Measurements from ENCODE around the gene DNAAF9. TPM values are rescaled to one million over a fixed set of nuclear protein-coding genes. Genes with fewer than 3 reads are reported as not detected.

DNAAF9 gene
- total RNA-seq (2021; ENCODE audit: unreplicated experiment) = 4.6 TPM
- 2.8 and 3.4 TPM in 2 replicates for polyA plus RNA-seq (2012)
- Bru-seq, nascent RNA = percentile 67 among the genes with signal in this experiment
- percentile 58 among the genes with signal in this experiment for BruChase-seq, experiment 1, labeled RNA remaining after a 6-hour chase
- percentile 69 among the genes with signal in this experiment for BruChase-seq, experiment 2, labeled RNA remaining after a 2-hour chase
- long read RNA-seq, full-length matches to known transcripts = 1 of 12 reads
- long read RNA-seq, partial matches to known transcripts = 2 of 12 reads
- long read RNA-seq, other reads (novel, unspliced or antisense) = 9 of 12 reads

GRCh38 chr20:3407040-3407770 is at the start of gene DNAAF9:
Gene DNAAF9, minus strand, starts transcription at chr20:3407669. Its CDS starts 112 bp downstream, at chr20:3407557.
- no peak for TF ChIP-seq CEBPB (IDR thresholded peaks at IDR 0.05; ENCODE audit: low read depth)
- TF ChIP-seq POLR2A (IDR thresholded peaks at IDR 0.05; ENCODE audit: borderline replicate concordance, extremely low read depth, insufficient read depth, insufficient read length) = no peak
- no peak for TF ChIP-seq EZH2 (IDR thresholded peaks at IDR 0.05)
- no peak for TF ChIP-seq POLR2AphosphoS5 (IDR thresholded peaks at IDR 0.05; ENCODE audit: low read depth, low read length)
- no peak for TF ChIP-seq RAD21 (IDR thresholded peaks at IDR 0.05; ENCODE audit: low read depth)
- TF ChIP-seq EGR1 (IDR thresholded peaks at IDR 0.05; ENCODE audit: low read depth) = 0 out of 2 replicates have a peak, but pooled peaks have one; percentile 47
- TF ChIP-seq TCF7L2 (IDR thresholded peaks at IDR 0.05; ENCODE audit: borderline replicate concordance, extremely low read depth, insufficient read depth, insufficient read length) = no peak
- TF ChIP-seq ELF1 (IDR thresholded peaks at IDR 0.05; ENCODE audit: borderline replicate concordance, low read depth) = no peak
- TF ChIP-seq CBX3 (IDR thresholded peaks at IDR 0.05; ENCODE audit: low read depth) = no peak
- no peak for TF ChIP-seq REST (IDR thresholded peaks at IDR 0.05; ENCODE audit: low read depth)
- TF ChIP-seq ZBTB33 (IDR thresholded peaks at IDR 0.05; ENCODE audit: extremely low read depth, insufficient replicate concordance, low read length) = no peak
- TF ChIP-seq MAX (IDR thresholded peaks at IDR 0.05) = no peak
- no peak for TF ChIP-seq ATF3 (IDR thresholded peaks at IDR 0.05)
- TF ChIP-seq ZFX (IDR thresholded peaks at IDR 0.05) = no peak
- peak in 2 of 3 experiments; percentile 39 to 40; a peak in 3 of 6 replicates for TF ChIP-seq CTCF (IDR thresholded peaks at IDR 0.05 in 2 of 3, conservative IDR thresholded peaks at IDR 0.05 in 1 of 3; ENCODE audit: borderline replicate concordance in 1 of 3, insufficient read depth in 1 of 3, low read depth in 2 of 3, low read length in 2 of 3)
- no peak for TF ChIP-seq EZH2phosphoT487 (IDR thresholded peaks at IDR 0.05; ENCODE audit: borderline replicate concordance)
- Histone ChIP-seq H3K9me3 (ENCODE audit: control insufficient read depth in 1 of 2, insufficient read depth in 1 of 2, low read depth in 1 of 2, low read length in 2 of 2) (no peaks in the 10 kb centered on the region), H3K9ac (ENCODE audit: low read length) (peak within 1 kb of the TSS; percentile 71), H4K20me1 (ENCODE audit: insufficient read depth) (no peaks in the 10 kb centered on the region), H3K4me1 (ENCODE audit: control insufficient read depth in 1 of 2, insufficient read depth in 2 of 2, low read length in 2 of 2) (peaks cover 5 to 20% of the 10 kb centered on the region in 2 experiments; a peak in 3 of 4 replicates), H3K9me2 (ENCODE audit: insufficient read depth) (no peaks in the 10 kb centered on the region), H3K36me3 (ENCODE audit: control insufficient read depth in 1 of 2, insufficient read depth in 2 of 2, low read length in 2 of 2) (no peaks in the 10 kb centered on the region), H2AFZ (ENCODE audit: low read depth, low read length, poor library complexity, severe bottlenecking) (peak within 1 kb of the TSS; percentile 100), H3K4me3 (replicated peaks in 1 of 2; ENCODE audit: low read depth in 1 of 2, low read length in 2 of 2) (peak within 1 kb of the TSS; percentile 64 to 65), H3K27ac (ENCODE audit: low read depth, low read length) (peak within 1 kb of the TSS; percentile 58), H3K79me2 (ENCODE audit: insufficient read depth, low read length) (peaks cover 13% of the 10 kb centered on the region; the same call in 1 of the 2 replicates), H3K27me3 (ENCODE audit: insufficient read depth, low read length) (no peaks in the 10 kb centered on the region), H3K4me2 (ENCODE audit: low read length) (peak within 1 kb of the TSS; percentile 96)
- peak; percentile 75 for ATAC-seq
- POLR2A ChIA-PET = no interaction called here
- RAD21 ChIA-PET (ENCODE audit: low non-redundant PET in 1 of 2, low total read pairs in 2 of 2, uncharacterized antibody in 2 of 2, unreplicated experiment in 2 of 2) = no interaction called here
- CTCF ChIA-PET = interaction anchor here (0.7 kb wide), 1 partner anchor 90 kb away, joined by 3 read pairs; no protein-coding TSS in a partner anchor
- peak; percentile 4 for DNase-seq (ENCODE audit: low read depth, low spot score)
- no TSS peak for BruUV-seq (replicated peaks)
- intact Hi-C loops (cut with micrococcal nuclease) = no loop called here
